Progenitor cell of endocrine pancreas (in vitro differentiated cells): Measurements from ENCODE around the gene ERBB4. TPM values are rescaled to one million over a fixed set of nuclear protein-coding genes. Genes with fewer than 3 reads are reported as not detected.

Experiments used
- DNase-seq: peaks from one replicate; pipeline ENCODE4 v3.0.0; 2021; ENCODE audit warnings: low spot score; ENCODE audit not compliant: unreplicated experiment
- H3K27ac Mint-ChIP-seq: 2 replicates; pipeline ENCODE4 v1.8.0; 2021; ENCODE audit warnings: mild to moderate bottlenecking, moderate library complexity, mixed read lengths
- H3K27me3 Mint-ChIP-seq: 2 replicates; pipeline ENCODE4 v1.8.0; 2021; ENCODE audit warnings: mixed read lengths
- H3K36me3 Mint-ChIP-seq: 2 replicates; pipeline ENCODE4 v1.8.0; 2022; ENCODE audit warnings: mixed read lengths; ENCODE audit not compliant: insufficient read depth
- H3K4me1 Mint-ChIP-seq: 2 replicates; pipeline ENCODE4 v1.8.0; 2021; ENCODE audit warnings: low read depth, mixed read lengths
- H3K4me3 Mint-ChIP-seq: 2 replicates; pipeline ENCODE4 v1.8.0; 2021; ENCODE audit warnings: low read depth, mild to moderate bottlenecking, moderate library complexity, mixed read lengths
- H3K9me3 Mint-ChIP-seq: 2 replicates; pipeline ENCODE4 v1.8.0; 2021; ENCODE audit warnings: low read depth, mixed read lengths
- total RNA-seq: library from RNA; stranded (reverse); gene quantifications from 2 replicates; pipeline ENCODE4 v1.2.1, GENCODE V29; 2021
- TF ChIP-seq, protein P1 (sequence below): fragments of 200-600 bp; sonication (generic); IDR thresholded peaks from one replicate; pipeline ENCODE4 v1.5.0; 2021; ENCODE audit warnings: antibody characterized with exemption, mild to moderate bottlenecking; ENCODE audit not compliant: unreplicated experiment

Gene ERBB4
- total RNA-seq, 1 donor from 2014 or later, result 43.8 TPM

DNA sequence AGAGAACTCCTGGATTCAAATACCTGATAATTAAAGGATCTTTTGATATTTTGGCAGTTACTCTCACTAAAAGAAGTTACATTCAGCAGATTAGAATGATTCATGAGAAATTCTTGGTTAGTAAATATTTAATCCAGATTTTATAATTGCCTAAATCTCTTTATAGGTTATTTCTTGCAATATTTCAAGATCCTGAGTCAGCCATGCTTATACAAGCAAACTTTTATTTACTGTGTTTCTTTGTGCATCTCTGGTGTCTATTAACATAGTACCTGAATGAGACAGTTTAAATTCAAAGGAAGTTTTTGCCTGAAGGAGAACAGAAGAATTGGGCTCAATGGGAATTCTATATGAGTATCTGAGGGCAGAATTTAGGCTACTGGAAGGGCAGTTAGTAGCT is 249.3 kb downstream of the ERBB4 start:
- H3K9me3 Mint-ChIP-seq, result peaks cover 11% of the 10 kb centered on the region
- no peak for DNase-seq
- no peak overlapping the region for H3K4me3 Mint-ChIP-seq
- no peak overlapping the region for H3K27ac Mint-ChIP-seq
- peaks cover 9% of the 10 kb centered on the region for H3K36me3 Mint-ChIP-seq
- no peaks in the 10 kb centered on the region for H3K27me3 Mint-ChIP-seq
- TF ChIP-seq, protein P1, sequence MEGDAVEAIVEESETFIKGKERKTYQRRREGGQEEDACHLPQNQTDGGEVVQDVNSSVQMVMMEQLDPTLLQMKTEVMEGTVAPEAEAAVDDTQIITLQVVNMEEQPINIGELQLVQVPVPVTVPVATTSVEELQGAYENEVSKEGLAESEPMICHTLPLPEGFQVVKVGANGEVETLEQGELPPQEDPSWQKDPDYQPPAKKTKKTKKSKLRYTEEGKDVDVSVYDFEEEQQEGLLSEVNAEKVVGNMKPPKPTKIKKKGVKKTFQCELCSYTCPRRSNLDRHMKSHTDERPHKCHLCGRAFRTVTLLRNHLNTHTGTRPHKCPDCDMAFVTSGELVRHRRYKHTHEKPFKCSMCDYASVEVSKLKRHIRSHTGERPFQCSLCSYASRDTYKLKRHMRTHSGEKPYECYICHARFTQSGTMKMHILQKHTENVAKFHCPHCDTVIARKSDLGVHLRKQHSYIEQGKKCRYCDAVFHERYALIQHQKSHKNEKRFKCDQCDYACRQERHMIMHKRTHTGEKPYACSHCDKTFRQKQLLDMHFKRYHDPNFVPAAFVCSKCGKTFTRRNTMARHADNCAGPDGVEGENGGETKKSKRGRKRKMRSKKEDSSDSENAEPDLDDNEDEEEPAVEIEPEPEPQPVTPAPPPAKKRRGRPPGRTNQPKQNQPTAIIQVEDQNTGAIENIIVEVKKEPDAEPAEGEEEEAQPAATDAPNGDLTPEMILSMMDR, result no peak
- H3K4me1 Mint-ChIP-seq, result peaks cover 12% of the 10 kb centered on the region

DNA sequence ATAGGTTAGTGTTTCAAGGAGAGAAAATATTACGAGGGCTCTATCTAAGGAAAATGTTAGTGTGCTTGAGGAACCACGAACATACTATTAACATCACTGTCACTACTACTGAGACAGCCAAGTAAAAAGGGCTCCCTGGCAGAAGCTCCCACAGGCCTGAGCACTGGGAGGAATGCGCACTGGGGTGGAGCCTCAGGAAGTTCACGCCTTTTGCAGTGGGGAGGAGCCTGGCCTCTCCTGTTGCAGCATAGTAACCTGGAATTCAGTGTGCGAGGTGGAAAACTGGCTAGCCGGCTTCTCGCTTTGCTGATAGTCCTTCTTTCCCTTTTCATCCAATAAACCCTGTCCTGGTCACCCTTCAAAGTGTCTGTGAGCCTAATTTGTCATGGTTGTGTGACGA is 250.3 kb downstream of the ERBB4 start:
- Mint-ChIP-seq H3K27ac (no peak overlapping the region), H3K4me1 (peaks cover 21% of the 10 kb centered on the region), H3K4me3 (no peak overlapping the region), H3K27me3 (no peaks in the 10 kb centered on the region), H3K36me3 (peaks cover 9% of the 10 kb centered on the region), H3K9me3 (peaks cover 11% of the 10 kb centered on the region)
- DNase-seq, result no peak
- TF ChIP-seq, protein P1, result no peak

DNA sequence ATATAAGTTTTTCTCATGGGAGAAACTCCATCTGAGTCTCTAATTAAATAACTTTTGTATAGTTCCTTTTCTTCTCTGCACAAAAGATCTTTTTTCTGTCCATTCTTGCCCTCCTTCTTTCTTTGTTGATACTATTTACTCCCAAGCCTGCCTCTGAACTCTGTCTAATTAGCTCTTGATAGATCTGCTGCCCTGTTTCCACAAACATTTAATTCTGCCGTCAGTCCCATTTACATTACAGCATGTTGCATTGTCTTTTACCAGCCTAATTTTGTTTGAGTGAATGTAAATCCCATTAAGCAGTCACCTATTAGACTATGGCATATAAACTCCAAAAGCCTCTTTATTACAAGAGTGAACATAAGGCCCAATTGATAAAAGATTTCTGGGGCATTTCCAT is 254.4 kb downstream of the ERBB4 start:
- no peak overlapping the region for H3K4me3 Mint-ChIP-seq
- TF ChIP-seq, protein P1, result no peak
- no peaks in the 10 kb centered on the region for H3K27me3 Mint-ChIP-seq
- H3K9me3 Mint-ChIP-seq, result peaks cover 11% of the 10 kb centered on the region
- DNase-seq, result no peak
- peaks cover 39% of the 10 kb centered on the region for H3K4me1 Mint-ChIP-seq
- H3K27ac Mint-ChIP-seq, result peak overlapping the region; percentile 73
- H3K36me3 Mint-ChIP-seq, result peaks cover 9% of the 10 kb centered on the region

DNA sequence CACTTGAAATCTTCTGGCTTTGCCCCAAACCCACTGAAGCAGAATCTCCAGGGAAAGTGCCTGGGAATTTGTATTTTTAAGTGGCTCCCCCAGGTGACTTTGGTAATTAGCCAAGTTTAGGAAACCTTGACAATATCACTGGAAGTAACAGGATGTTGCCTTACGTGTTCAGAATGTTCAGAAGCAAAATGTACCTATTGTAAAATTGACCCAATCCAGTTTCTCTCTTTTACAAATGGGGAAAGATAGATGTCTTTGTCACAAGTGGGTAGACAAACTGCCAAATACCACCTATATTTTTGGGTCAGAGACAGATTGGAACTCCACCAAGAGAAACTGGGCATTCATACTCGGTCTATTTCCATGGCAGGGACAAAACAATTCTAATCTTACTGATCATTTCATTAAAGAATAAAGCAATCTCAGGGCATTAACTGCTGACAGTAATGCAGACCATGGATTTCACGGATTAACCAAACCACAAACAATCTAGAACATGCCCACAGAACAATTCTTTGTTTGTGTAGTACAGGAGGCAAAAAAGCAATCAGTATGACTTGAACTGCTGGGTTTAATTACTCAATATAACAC is 255.8 kb downstream of the ERBB4 start:
- TF ChIP-seq, protein P1, result no peak
- no peaks in the 10 kb centered on the region for H3K27me3 Mint-ChIP-seq
- no peak for DNase-seq
- H3K4me3 Mint-ChIP-seq, result no peak overlapping the region
- peaks cover 39% of the 10 kb centered on the region for H3K4me1 Mint-ChIP-seq
- peaks cover 4% of the 10 kb centered on the region for H3K9me3 Mint-ChIP-seq
- peaks cover 7% of the 10 kb centered on the region for H3K36me3 Mint-ChIP-seq
- peak overlapping the region; percentile 81 for H3K27ac Mint-ChIP-seq

DNA sequence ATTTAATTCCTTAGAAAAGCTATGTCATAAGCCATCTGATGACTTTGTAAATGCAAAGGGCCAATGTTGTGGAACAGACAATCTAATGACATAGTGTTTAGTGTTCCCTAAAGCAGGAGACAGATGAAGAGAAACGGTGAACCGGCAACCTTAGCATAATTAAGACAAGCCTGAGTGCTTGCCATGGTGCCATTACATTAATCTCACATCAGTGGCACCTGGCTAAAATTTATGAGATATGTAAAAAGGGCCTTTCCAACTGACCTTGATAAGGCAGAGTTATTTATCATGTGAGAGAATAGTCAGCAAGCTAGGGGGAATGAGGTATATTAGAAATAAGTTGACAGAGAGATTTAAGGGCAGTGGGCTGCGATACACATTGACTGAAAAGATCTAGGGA is 261.8 kb downstream of the ERBB4 start:
- no peaks in the 10 kb centered on the region for H3K27me3 Mint-ChIP-seq
- H3K4me3 Mint-ChIP-seq, result no peak overlapping the region
- DNase-seq, result no peak
- H3K4me1 Mint-ChIP-seq, result peaks cover 19% of the 10 kb centered on the region
- no peaks in the 10 kb centered on the region for H3K36me3 Mint-ChIP-seq
- H3K27ac Mint-ChIP-seq, result no peak overlapping the region
- H3K9me3 Mint-ChIP-seq, result no peaks in the 10 kb centered on the region
- TF ChIP-seq, protein P1, result no peak
